ENCODE data around the gene NCKIPSD. TPM values are rescaled to one million over a fixed set of nuclear protein-coding genes. Genes with fewer than 3 reads are reported as not detected.

The NCKIPSD gene
- total and polyA plus RNA-seq, 4 donors, result 9.0 to 22.0 (median 11.6) TPM

DNA sequence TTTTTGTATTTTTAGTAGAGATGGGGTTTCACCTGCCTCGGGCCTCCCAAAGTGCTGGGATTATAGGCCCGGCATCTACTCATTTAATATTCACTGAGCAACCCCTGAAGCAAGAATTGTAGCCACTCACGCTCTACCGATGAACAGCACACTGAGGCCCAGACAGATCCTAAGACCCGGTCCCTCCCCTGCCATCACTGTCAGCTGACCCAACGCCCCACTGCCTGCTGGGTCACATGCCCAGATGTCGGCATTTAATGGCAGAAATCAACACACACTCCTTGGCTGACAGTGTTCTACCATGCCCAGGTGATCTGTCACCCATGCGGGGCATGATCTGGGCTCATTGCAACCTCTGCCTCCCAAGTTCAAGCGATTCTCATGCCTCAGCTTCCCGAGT, 60.9 kb downstream of the NCKIPSD start:
- WGBS, 2 donors, result 94 to 96% methylated on average over 10 of the region's 10 CpGs
- Histone ChIP-seq H3K9me3 (ENCODE audit: control insufficient read depth in 4 of 4, insufficient read depth in 3 of 4, low read length in 3 of 4) (peaks cover 0 to 3% (median 0%) of the 10 kb centered on the region in 4 donors), H3K27me3 (ENCODE audit: control insufficient read depth in 3 of 3, insufficient read depth in 3 of 3, low read length in 2 of 3) (no peaks in the 10 kb centered on the region), H3K4me3 (no peak overlapping the region), H3K9ac (ENCODE audit: insufficient read depth in 1 of 2, low read length in 2 of 2) (no peak overlapping the region), H3K4me1 (ENCODE audit: control insufficient read depth in 5 of 5, insufficient read depth in 5 of 5, low read length in 5 of 5) (no peaks in the 10 kb centered on the region), H3K36me3 (ENCODE audit: control insufficient read depth in 4 of 4, insufficient read depth in 4 of 4, low read length in 4 of 4) (peaks cover 0 to 26% (median 5%) of the 10 kb centered on the region in 4 donors), H3K27ac (ENCODE audit: low read depth in 1 of 2, low read length in 1 of 2) (no peak overlapping the region)
- ATAC-seq (ENCODE audit: insufficient read depth, low FRiP score), result no peak
- DNase-seq, result no peak
- TF ChIP-seq, protein P1, sequence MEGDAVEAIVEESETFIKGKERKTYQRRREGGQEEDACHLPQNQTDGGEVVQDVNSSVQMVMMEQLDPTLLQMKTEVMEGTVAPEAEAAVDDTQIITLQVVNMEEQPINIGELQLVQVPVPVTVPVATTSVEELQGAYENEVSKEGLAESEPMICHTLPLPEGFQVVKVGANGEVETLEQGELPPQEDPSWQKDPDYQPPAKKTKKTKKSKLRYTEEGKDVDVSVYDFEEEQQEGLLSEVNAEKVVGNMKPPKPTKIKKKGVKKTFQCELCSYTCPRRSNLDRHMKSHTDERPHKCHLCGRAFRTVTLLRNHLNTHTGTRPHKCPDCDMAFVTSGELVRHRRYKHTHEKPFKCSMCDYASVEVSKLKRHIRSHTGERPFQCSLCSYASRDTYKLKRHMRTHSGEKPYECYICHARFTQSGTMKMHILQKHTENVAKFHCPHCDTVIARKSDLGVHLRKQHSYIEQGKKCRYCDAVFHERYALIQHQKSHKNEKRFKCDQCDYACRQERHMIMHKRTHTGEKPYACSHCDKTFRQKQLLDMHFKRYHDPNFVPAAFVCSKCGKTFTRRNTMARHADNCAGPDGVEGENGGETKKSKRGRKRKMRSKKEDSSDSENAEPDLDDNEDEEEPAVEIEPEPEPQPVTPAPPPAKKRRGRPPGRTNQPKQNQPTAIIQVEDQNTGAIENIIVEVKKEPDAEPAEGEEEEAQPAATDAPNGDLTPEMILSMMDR (IDR thresholded peaks at IDR 0.05; ENCODE audit: control extremely low read depth, extremely low read depth), result no peak

DNA sequence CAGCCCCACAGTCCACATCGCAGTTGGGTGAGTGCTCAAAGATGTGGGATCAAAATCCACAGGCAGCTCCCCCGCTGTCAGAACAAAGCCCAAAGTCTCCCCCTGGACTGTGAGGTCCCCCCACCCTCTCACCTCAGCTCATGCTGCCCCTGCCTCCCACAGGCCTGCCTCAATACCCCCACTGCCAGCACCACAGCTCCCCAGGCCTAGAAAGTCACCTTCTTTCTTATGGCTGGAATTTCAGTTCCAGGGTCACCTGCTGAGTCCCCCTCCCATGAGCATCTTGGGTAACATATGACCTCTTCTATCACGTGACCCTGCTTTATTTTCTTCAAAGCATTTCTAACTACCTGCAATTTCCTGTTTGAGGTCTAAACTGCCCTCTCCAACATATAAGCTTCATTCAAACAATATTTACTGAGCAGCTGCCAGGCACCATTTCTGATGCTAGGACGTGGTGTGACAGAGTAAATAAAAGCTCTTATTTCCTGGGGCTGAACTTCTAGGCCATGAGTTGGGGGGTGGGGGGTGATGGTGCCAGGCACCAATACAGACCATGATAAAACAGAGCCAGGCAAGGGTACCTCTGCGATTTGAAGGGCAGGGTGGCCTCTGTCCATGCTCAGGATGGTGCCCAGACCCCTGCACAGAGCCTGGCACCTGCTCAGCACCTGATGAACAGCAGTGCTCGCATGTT, 61.7 kb downstream of the NCKIPSD start:
- Histone ChIP-seq H3K9ac (ENCODE audit: insufficient read depth in 1 of 2, low read length in 2 of 2) (no peak overlapping the region), H3K36me3 (ENCODE audit: control insufficient read depth in 4 of 4, insufficient read depth in 4 of 4, low read length in 4 of 4) (peaks cover 0 to 26% (median 5%) of the 10 kb centered on the region in 4 donors), H3K4me3 (no peak overlapping the region), H3K4me1 (ENCODE audit: control insufficient read depth in 5 of 5, insufficient read depth in 5 of 5, low read length in 5 of 5) (no peaks in the 10 kb centered on the region), H3K27me3 (ENCODE audit: control insufficient read depth in 3 of 3, insufficient read depth in 3 of 3, low read length in 2 of 3) (no peaks in the 10 kb centered on the region), H3K27ac (ENCODE audit: low read depth in 1 of 2, low read length in 1 of 2) (no peak overlapping the region), H3K9me3 (ENCODE audit: control insufficient read depth in 4 of 4, insufficient read depth in 3 of 4, low read length in 3 of 4) (peaks cover 0 to 3% (median 0%) of the 10 kb centered on the region in 4 donors)
- 67 to 73% methylated on average over 6 of the region's 6 CpGs for WGBS, 2 donors
- peak in 2 of 3 donors; percentile 8 to 44 for DNase-seq
- no peak for ATAC-seq (ENCODE audit: insufficient read depth, low FRiP score)
- TF ChIP-seq, protein P1 (IDR thresholded peaks at IDR 0.05; ENCODE audit: control extremely low read depth, extremely low read depth), result no peak

Small RNAs within 50 kb of the gene (small RNA-seq; reads per million reads assigned to genes)
- not detected for gene AC141002.1 (ENCODE audit: low replicate concordance)

Other genes with a start within 250 kb of the NCKIPSD start
- gene CCDC51, start 245.8 kb downstream of the NCKIPSD start, total RNA-seq, result 10 to 100 TPM in 1 of 2 donors, 1 to 10 TPM in 1; 8.4 to 14.4 TPM
- gene CCDC51, start 245.8 kb downstream of the NCKIPSD start, polyA plus RNA-seq, result 10 to 100 TPM in 1 of 2 donors, 1 to 10 TPM in 1; 6.6 to 13.8 TPM
- 100 to 1,000 TPM; 152 to 176 TPM for gene TMA7, start 245.7 kb downstream of the NCKIPSD start, total RNA-seq
- 100 to 1,000 TPM; 302 to 985 TPM for gene TMA7, start 245.7 kb downstream of the NCKIPSD start, polyA plus RNA-seq
- gene ATRIP, start 239.2 kb downstream of the NCKIPSD start, total RNA-seq, result 1 to 10 TPM; 7.1 to 7.6 TPM
- 1 to 10 TPM; 4.8 to 5.4 TPM for gene ATRIP, start 239.2 kb downstream of the NCKIPSD start, polyA plus RNA-seq
- gene SHISA5, start 181.7 kb downstream of the NCKIPSD start, total RNA-seq, result 100 to 1,000 TPM in 1 of 2 donors, 10 to 100 TPM in 1; 70.5 to 184 TPM
- gene SHISA5, start 181.7 kb downstream of the NCKIPSD start, polyA plus RNA-seq, result 100 to 1,000 TPM in 1 of 2 donors, 10 to 100 TPM in 1; 87.2 to 176 TPM
- 10 to 100 TPM in 1 of 2 donors, 1 to 10 TPM in 1; 9.4 to 14.8 TPM for gene PFKFB4, start 129.1 kb downstream of the NCKIPSD start, total RNA-seq
- 10 to 100 TPM in 1 of 2 donors, 1 to 10 TPM in 1; 3.6 to 15.9 TPM for gene PFKFB4, start 129.1 kb downstream of the NCKIPSD start, polyA plus RNA-seq
- under 1 TPM in 1 of 2 donors, not detected in 1; 0.18 TPM for gene UCN2, start 122.1 kb downstream of the NCKIPSD start, total RNA-seq
- under 1 TPM; 0.07 to 0.16 TPM for gene UCN2, start 122.1 kb downstream of the NCKIPSD start, polyA plus RNA-seq
- 10 to 100 TPM in 1 of 2 donors, 1 to 10 TPM in 1; 8.9 to 18.7 TPM for gene COL7A1, start 90.6 kb downstream of the NCKIPSD start, total RNA-seq
- 1 to 10 TPM; 4.3 to 8.2 TPM for gene COL7A1, start 90.6 kb downstream of the NCKIPSD start, polyA plus RNA-seq
- gene UQCRC1, start 76.3 kb downstream of the NCKIPSD start, total RNA-seq, result 100 to 1,000 TPM in 1 of 2 donors, 10 to 100 TPM in 1; 98.5 to 188 TPM
- 100 to 1,000 TPM; 164 to 225 TPM for gene UQCRC1, start 76.3 kb downstream of the NCKIPSD start, polyA plus RNA-seq
- not detected for gene TMEM89, start 64.1 kb downstream of the NCKIPSD start, total RNA-seq
- gene TMEM89, start 64.1 kb downstream of the NCKIPSD start, polyA plus RNA-seq, result under 1 TPM in 1 of 2 donors, not detected in 1; 0.22 TPM
- gene SLC26A6, start 50.5 kb downstream of the NCKIPSD start, total RNA-seq, result 10 to 100 TPM; 14.6 to 24.5 TPM
- gene SLC26A6, start 50.5 kb downstream of the NCKIPSD start, polyA plus RNA-seq, result 10 to 100 TPM; 16.3 to 22.9 TPM
- 1 to 10 TPM; 1.7 to 2.0 TPM for gene CELSR3, start 23.0 kb downstream of the NCKIPSD start, total RNA-seq
- gene CELSR3, start 23.0 kb downstream of the NCKIPSD start, polyA plus RNA-seq, result 1 to 10 TPM in 1 of 2 donors, under 1 TPM in 1; 0.71 to 1.2 TPM
- 100 to 1,000 TPM in 1 of 2 donors, 10 to 100 TPM in 1; 54.3 to 128 TPM for gene IP6K2, start 31.3 kb upstream of the NCKIPSD start, total RNA-seq
- gene IP6K2, start 31.3 kb upstream of the NCKIPSD start, polyA plus RNA-seq, result 10 to 100 TPM; 55.2 to 67.6 TPM
- gene PRKAR2A, start 162.0 kb upstream of the NCKIPSD start, total RNA-seq, result 10 to 100 TPM; 24.2 to 72.8 TPM
- 10 to 100 TPM; 10.3 to 16.7 TPM for gene PRKAR2A, start 162.0 kb upstream of the NCKIPSD start, polyA plus RNA-seq
- gene SLC25A20, start 213.0 kb upstream of the NCKIPSD start, total RNA-seq, result 10 to 100 TPM in 1 of 2 donors, 1 to 10 TPM in 1; 8.1 to 19.3 TPM
- gene SLC25A20, start 213.0 kb upstream of the NCKIPSD start, polyA plus RNA-seq, result 10 to 100 TPM; 12.1 to 17.1 TPM
- gene ARIH2, start 232.9 kb upstream of the NCKIPSD start, total RNA-seq, result 10 to 100 TPM; 83.3 to 97.6 TPM
- 10 to 100 TPM; 33.1 to 47.9 TPM for gene ARIH2, start 232.9 kb upstream of the NCKIPSD start, polyA plus RNA-seq